Uterus (tissue), 4 donors: ENCODE data around the gene NAV2. TPM values are rescaled to one million over a fixed set of nuclear protein-coding genes. Genes with fewer than 3 reads are reported as not detected.

Source experiments
- DNase-seq, 2 donors: peaks; one replicate each; pipeline ENCODE4 v3.0.0-alpha.2; 2019 to 2020
- H3K27ac ChIP-seq, 2 donors: fragments of 200-600 bp; sonication (generic); 1 replicate in 1 of 2; 2 replicates in 1 of 2; pipeline ENCODE4 v1.5.1; 2016 to 2018
- H3K27me3 ChIP-seq, 2 donors: fragments of 200-600 bp; sonication (generic); one replicate each; pipeline ENCODE4 v1.5.1; 2018 to 2019; ENCODE audit warnings: control low read depth in 1 of 2
- H3K36me3 ChIP-seq, 2 donors: fragments of 200-600 bp; sonication (generic); one replicate each; pipeline ENCODE4 v1.5.1; 2019; ENCODE audit warnings: control low read depth in 1 of 2
- H3K4me1 ChIP-seq, 2 donors: fragments of 200-600 bp; sonication (generic); one replicate each; pipeline ENCODE4 v1.5.1; 2018 to 2019; ENCODE audit warnings: control low read depth in 1 of 2
- H3K4me3 ChIP-seq, 2 donors: fragments of 200-600 bp; sonication (generic); 1 replicate in 1 of 2; 2 replicates in 1 of 2; pipeline ENCODE4 v1.5.1; 2018 to 2019; ENCODE audit warnings: mild to moderate bottlenecking in 1 of 2
- H3K9me3 ChIP-seq, 2 donors: fragments of 200-600 bp; sonication (generic); one replicate each; pipeline ENCODE4 v1.5.1; 2019; ENCODE audit warnings: control low read depth in 1 of 2
- CTCF ChIP-seq, 4 experiments: fragments of 200-600 bp in 2 of 4; fragments of 450-650 bp in 2 of 4; sonication (generic) in 2 of 4; IDR thresholded peaks; one replicate each; pipeline ENCODE4 v1.5.1; 2016 to 2019; ENCODE audit warnings: antibody characterized with exemption in 4 of 4, mild to moderate bottlenecking in 2 of 4, moderate library complexity in 1 of 4
- POLR2A ChIP-seq, 2 donors: fragments of 450-650 bp; IDR thresholded peaks; one replicate each; pipeline ENCODE4 v1.6.1; 2016; ENCODE audit warnings: antibody characterized with exemption in 2 of 2, mild to moderate bottlenecking in 1 of 2, moderate library complexity in 1 of 2
- intact Hi-C: fragments of 100-400 bp; cut with DNase I; formaldehyde crosslinking; loops from one replicate; pipeline ENCODE4 v1.15.1; 2023; ENCODE audit warnings: low total_unique reads
- total RNA-seq, 4 donors: library from RNA; depleted of rRNA in 3 of 4; stranded (reverse); fragments of >200 nt in 3 of 4; gene quantifications; one replicate each; pipeline versions ENCODE4 v1.1.0 to v1.2.4, GENCODE V29; 2014 to 2023
- donor health status: DM: yes; HTN: yes; CAD: no.

The NAV2 gene
- total RNA-seq, 4 donors from 2014 or later, result 2.6 to 31.6 (median 5.7) TPM

- TF ChIP-seq POLR2A (IDR thresholded peaks at IDR 0.05) (no peak), CTCF (IDR thresholded peaks at IDR 0.05) (no peak)
- peak; percentile 43 to 66 for DNase-seq
- no peaks in the 10 kb centered on the region for H3K9me3 ChIP-seq
- peaks cover 0 to 7% of the 10 kb centered on the region in 2 donors for H3K4me1 ChIP-seq
- intact Hi-C loops, result no loop called here
- H3K27me3 ChIP-seq, result no peaks in the 10 kb centered on the region
- no peak overlapping the region for H3K4me3 ChIP-seq
- H3K27ac ChIP-seq, result peak overlapping the region in 1 of 2 donors; percentile 14
- H3K36me3 ChIP-seq, result no peaks in the 10 kb centered on the region
Observed at GRCh38 chr11:19978668-19979518, 266.3 kb downstream of the NAV2 start.

DNA sequence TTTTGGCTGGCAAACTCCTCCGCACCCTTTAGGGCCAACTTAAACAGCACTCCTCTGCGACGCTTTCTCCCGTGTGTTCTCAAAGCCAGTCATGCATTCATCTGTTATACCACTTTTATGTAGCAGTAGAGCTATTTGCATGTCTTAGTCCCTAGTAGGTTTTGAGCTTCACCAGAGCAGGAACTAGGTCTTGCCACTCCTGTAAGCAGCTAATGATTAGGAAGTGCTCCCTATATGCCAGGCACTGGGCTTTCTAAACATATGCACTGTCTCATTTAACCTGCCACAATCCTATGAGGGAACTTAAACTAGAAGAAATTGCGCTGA lies 266.8 kb downstream of the NAV2 start:
- Histone ChIP-seq H3K27ac (peak overlapping the region in 1 of 2 donors; percentile 72), H3K9me3 (no peaks in the 10 kb centered on the region), H3K4me1 (peaks cover 0 to 7% of the 10 kb centered on the region in 2 donors), H3K27me3 (no peaks in the 10 kb centered on the region), H3K4me3 (no peak overlapping the region), H3K36me3 (no peaks in the 10 kb centered on the region)
- TF ChIP-seq POLR2A (IDR thresholded peaks at IDR 0.05) (no peak), CTCF (IDR thresholded peaks at IDR 0.05) (no peak)
- no peak for DNase-seq
- intact Hi-C loops, result no loop called here

DNA sequence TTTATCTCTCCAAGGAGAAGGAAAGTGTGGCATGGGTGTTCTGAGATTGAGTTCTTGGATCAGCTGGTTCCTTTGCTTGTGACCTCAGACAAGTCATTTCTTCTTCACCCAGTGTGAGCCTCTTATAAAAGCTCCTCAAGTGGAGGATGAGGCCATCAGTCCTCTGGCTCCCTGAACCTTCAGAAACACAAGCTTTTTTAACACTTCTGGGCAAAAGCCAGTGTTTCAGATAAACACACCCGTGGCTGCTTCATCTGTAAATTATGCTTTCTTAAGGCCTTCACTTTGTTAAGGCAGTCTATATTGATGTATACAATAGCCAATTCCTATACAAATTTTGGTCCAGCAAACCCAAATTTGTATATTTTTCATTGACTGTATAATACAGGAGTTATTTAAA lies 267.8 kb downstream of the NAV2 start:
- H3K4me1 ChIP-seq, result peaks cover 0 to 7% of the 10 kb centered on the region in 2 donors
- H3K9me3 ChIP-seq, result no peaks in the 10 kb centered on the region
- intact Hi-C loops, result no loop called here
- no peak for DNase-seq
- H3K27me3 ChIP-seq, result no peaks in the 10 kb centered on the region
- TF ChIP-seq POLR2A (IDR thresholded peaks at IDR 0.05) (no peak), CTCF (IDR thresholded peaks at IDR 0.05) (no peak)
- no peaks in the 10 kb centered on the region for H3K36me3 ChIP-seq
- H3K4me3 ChIP-seq, result no peak overlapping the region
- peak overlapping the region; percentile 68 to 72 for H3K27ac ChIP-seq

DNA sequence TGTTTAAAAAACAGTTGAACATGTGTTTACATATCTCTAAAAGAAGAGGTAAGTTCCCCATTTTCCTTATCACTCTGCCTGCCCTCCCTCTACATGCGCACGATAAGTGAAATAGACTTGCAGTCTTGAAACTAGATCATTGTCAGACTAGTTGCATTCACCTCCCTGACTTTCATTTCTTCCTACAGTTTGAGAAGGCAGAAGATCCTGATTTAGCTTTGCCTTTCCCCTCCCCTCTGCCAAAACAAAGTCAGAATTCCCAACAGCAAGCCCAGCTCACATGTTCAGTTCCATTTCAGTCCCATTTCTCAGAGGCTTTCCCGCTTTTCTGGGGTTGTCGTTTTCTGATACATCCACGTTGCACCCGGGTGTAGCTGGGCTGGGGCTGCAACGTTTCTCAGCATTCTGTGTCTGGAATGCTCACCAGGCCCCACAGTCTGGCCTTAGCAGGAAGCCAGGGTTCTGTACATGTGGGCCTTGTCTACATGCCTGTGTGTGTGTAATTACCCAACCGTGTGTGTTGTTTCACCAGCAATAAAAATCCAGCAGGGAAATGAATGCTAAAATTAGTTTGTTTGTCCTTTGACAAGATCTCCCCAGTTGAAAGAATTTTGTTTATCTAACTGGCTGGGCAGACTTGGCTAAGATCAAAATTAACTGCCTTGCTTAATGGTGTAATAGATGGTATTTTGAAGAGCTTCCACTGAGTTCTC lies 268.5 kb downstream of the NAV2 start:
- TF ChIP-seq CTCF (IDR thresholded peaks at IDR 0.05), result no peak
- TF ChIP-seq POLR2A (IDR thresholded peaks at IDR 0.05), result no peak
- Histone ChIP-seq H3K4me3 (no peak overlapping the region), H3K4me1 (peaks cover 0 to 7% of the 10 kb centered on the region in 2 donors), H3K9me3 (no peaks in the 10 kb centered on the region), H3K27me3 (no peaks in the 10 kb centered on the region), H3K36me3 (no peaks in the 10 kb centered on the region), H3K27ac (peak overlapping the region; percentile 68 to 72)
- peak; percentile 29 to 47 for DNase-seq
- intact Hi-C loops, result no loop called here
